ENCODE measurements around the gene PDGFB.
A peak's percentile ranks its signal among the peaks of the same experiment; 100 is the strongest.

Gene PDGFB

DNA sequence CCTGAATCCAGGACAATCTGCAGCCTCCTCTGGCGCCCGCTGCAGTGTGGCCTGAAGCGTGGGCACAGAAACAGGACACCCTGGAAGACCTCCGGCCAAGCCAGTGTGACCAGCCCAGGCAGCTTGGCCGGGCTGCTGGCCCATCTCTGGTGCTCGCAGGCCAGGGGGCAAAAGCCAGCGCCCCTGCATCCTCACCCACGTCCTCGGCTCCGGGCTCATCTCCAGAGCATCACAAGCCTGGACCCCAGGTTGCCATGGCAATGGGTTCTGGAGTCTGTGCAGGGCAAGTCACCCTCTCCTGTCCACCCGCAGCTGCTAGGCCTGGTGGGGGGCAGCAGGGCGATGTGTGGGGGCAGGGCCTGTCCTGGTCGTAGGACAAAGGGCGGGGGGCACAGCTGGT lies 9.3 kb upstream of the PDGFB start:
- peaks cover 11% of the 10 kb centered on the region for H3K4me1 Mint-ChIP-seq
- DNase-seq (ENCODE audit: low spot score in 2 of 2) (no peak), ATAC-seq (ENCODE audit: low read depth) (no peak)
- no peaks in the 10 kb centered on the region for H3K36me3 Mint-ChIP-seq
- H3K27ac Mint-ChIP-seq = no peak overlapping the region
- peaks cover 34% of the 10 kb centered on the region for H3K27me3 Mint-ChIP-seq
- no peaks in the 10 kb centered on the region for H3K9me3 Mint-ChIP-seq
- H3K4me3 Mint-ChIP-seq = no peak overlapping the region

- no peak overlapping the region for H3K4me3 Mint-ChIP-seq
- no peaks in the 10 kb centered on the region for H3K36me3 Mint-ChIP-seq
- no peak overlapping the region for H3K27ac Mint-ChIP-seq
- no peaks in the 10 kb centered on the region for H3K9me3 Mint-ChIP-seq
- peaks cover 11% of the 10 kb centered on the region for H3K4me1 Mint-ChIP-seq
- DNase-seq (ENCODE audit: low spot score in 2 of 2) = no peak
- no peak for ATAC-seq (ENCODE audit: low read depth)
- H3K27me3 Mint-ChIP-seq = peaks cover 35% of the 10 kb centered on the region
Measured at GRCh38 chr22:39253435-39254070, 8.8 kb upstream of the PDGFB start.

- H3K4me3 Mint-ChIP-seq = no peak overlapping the region
- no peaks in the 10 kb centered on the region for H3K9me3 Mint-ChIP-seq
- H3K27me3 Mint-ChIP-seq = peaks cover 38% of the 10 kb centered on the region
- H3K36me3 Mint-ChIP-seq = no peaks in the 10 kb centered on the region
- H3K4me1 Mint-ChIP-seq = peaks cover 11% of the 10 kb centered on the region
- DNase-seq (ENCODE audit: low spot score in 2 of 2) (no peak), ATAC-seq (ENCODE audit: low read depth) (no peak)
- H3K27ac Mint-ChIP-seq = no peak overlapping the region
Measured at GRCh38 chr22:39252461-39253434, 8.0 kb upstream of the PDGFB start.

DNA sequence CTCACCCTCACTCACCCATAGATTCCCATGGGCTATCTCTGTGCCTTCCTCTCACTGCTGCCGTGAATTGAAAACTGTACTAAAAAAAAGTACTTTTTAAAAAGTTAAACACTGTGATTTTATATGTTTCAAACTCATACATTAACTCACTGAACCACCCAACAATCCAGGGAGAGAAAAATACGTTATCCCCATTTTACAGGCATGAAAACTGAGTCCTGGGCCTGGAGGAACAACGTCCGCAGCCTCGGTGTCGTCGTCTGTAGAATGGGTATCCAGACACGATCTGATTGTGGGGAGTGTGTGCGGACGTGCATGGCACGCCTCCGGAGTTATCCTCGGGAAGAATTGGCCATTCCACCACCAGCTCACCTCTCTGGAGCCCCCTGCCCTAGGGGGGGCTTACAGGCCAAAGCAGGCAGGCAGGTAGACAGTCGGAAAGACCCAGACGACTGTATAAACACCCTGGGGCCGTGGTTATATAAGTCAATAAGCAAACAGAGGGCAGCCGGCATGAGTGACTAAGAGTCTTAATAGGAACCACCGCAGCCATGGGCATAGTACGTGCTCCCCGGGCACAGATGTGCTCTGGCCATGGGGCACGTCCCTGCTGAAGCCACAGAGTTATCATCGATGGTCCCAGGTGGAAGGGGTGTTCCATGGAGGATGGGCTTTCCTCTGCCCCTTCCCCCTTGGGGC lies 7.1 kb upstream of the PDGFB start:
- Mint-ChIP-seq H3K9me3 (no peaks in the 10 kb centered on the region), H3K27ac (no peak overlapping the region), H3K27me3 (peaks cover 43% of the 10 kb centered on the region), H3K4me3 (no peak overlapping the region), H3K36me3 (no peaks in the 10 kb centered on the region), H3K4me1 (peaks cover 16% of the 10 kb centered on the region)
- DNase-seq (ENCODE audit: low spot score in 2 of 2) (no peak), ATAC-seq (ENCODE audit: low read depth) (no peak)

DNA sequence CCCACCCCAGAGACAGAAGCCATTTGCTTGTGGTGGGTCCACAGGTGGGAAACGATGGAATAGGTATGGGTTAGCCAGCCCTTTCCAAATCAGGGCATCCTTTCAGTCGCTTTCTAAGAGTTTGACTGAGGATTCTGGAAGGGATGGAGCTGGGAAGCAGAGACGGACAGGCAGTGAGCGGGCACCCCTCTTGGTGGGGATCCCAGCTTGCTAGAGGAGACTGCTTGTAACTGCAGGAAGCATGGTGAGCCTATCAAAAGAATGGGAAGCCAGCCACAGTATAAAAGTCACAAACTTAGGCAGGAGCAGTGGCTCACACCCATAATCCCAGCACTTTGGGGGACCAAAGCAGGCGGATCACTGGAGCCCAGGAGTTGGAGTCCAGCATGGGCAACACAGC lies 6.1 kb upstream of the PDGFB start:
- no peak for DNase-seq (ENCODE audit: low spot score in 2 of 2)
- Mint-ChIP-seq H3K36me3 (no peaks in the 10 kb centered on the region), H3K4me3 (no peak overlapping the region), H3K27me3 (peaks cover 47% of the 10 kb centered on the region), H3K9me3 (no peaks in the 10 kb centered on the region), H3K4me1 (peaks cover 17% of the 10 kb centered on the region), H3K27ac (no peak overlapping the region)
- ATAC-seq (ENCODE audit: low read depth) = no peak

DNA sequence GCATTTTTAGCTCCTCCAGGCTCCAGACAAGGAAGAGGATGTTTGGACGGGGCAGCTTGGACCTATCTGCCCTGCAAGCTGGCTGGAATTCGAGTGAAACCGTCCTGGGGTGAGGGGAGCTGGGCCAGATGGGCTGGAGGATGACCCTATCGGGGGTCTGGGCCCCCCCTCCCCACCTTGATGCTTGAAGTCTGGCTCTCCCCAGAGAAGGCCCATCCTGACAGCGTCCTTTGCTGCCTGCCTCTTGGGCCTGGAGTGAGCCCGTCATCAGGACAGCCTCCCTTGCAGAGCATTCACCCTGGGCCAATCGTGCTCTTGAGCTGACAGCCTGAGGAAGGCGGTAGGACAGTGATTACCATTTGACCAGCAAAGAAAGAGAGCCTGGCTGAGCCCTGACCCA lies 5.3 kb upstream of the PDGFB start:
- H3K4me1 Mint-ChIP-seq = peaks cover 19% of the 10 kb centered on the region
- peaks cover 47% of the 10 kb centered on the region for H3K27me3 Mint-ChIP-seq
- no peaks in the 10 kb centered on the region for H3K36me3 Mint-ChIP-seq
- no peak overlapping the region for H3K27ac Mint-ChIP-seq
- DNase-seq (ENCODE audit: low spot score in 2 of 2) = no peak
- no peaks in the 10 kb centered on the region for H3K9me3 Mint-ChIP-seq
- ATAC-seq (ENCODE audit: low read depth) = no peak
- H3K4me3 Mint-ChIP-seq = no peak overlapping the region

DNA sequence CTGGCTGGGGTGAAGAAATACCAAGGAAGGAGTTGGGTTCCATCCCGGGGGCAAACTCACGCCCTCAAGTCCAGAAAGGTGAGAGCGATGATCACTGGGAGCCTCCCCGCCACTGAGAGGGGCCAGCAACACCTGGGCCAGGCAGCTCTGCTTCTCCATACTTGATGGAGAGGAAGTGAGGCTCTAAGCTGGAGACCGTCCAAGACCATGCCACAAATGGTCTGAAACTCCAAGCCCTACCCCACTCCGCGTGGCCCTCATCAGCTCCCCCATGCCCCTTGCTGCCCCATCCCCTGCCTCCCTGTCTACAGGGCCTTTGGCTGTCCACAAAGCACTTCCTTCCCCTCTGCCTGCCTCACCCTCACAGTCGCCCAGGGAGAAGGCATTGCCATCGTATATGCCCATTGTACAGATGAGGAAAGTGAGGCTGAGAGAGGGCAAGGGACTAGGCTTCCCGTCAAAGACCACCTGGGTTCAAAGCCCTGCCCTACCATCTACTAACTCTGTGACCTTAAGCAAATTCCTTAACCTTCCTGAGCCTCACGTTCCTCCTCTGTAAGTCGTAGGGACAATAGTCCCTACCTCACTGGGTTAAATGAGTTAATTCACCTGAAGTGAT lies 4.4 kb upstream of the PDGFB start:
- H3K27ac Mint-ChIP-seq = no peak overlapping the region
- H3K9me3 Mint-ChIP-seq = no peaks in the 10 kb centered on the region
- no peak for DNase-seq (ENCODE audit: low spot score in 2 of 2)
- H3K4me1 Mint-ChIP-seq = peaks cover 15% of the 10 kb centered on the region
- no peak overlapping the region for H3K4me3 Mint-ChIP-seq
- H3K27me3 Mint-ChIP-seq = peaks cover 44% of the 10 kb centered on the region
- ATAC-seq (ENCODE audit: low read depth) = no peak
- no peaks in the 10 kb centered on the region for H3K36me3 Mint-ChIP-seq

DNA sequence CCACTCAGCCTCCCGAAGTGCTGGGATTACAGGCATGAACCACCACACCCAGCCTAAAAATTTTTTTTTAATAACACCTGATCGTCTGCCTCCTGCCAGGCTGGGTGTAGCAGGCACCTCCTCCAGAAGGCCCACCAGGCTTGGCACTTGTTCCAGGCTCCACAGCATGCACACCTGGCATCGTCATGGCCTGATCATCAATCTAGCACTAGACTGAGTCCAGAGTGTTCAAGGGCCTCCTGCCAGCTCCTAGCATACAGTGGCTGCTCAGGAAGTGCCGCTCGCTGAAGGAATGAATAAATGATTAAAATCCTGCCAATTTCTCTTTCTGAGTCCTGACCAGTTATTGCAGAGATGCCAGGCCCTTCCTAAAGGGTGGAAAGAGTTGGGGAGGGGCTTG lies 3.5 kb upstream of the PDGFB start:
- ATAC-seq (ENCODE audit: low read depth) = no peak
- H3K27me3 Mint-ChIP-seq = peaks cover 44% of the 10 kb centered on the region
- no peaks in the 10 kb centered on the region for H3K36me3 Mint-ChIP-seq
- H3K4me1 Mint-ChIP-seq = peaks cover 18% of the 10 kb centered on the region
- no peak overlapping the region for H3K4me3 Mint-ChIP-seq
- H3K9me3 Mint-ChIP-seq = no peaks in the 10 kb centered on the region
- no peak for DNase-seq (ENCODE audit: low spot score in 2 of 2)
- H3K27ac Mint-ChIP-seq = no peak overlapping the region

- DNase-seq (ENCODE audit: low spot score in 2 of 2) (no peak), ATAC-seq (ENCODE audit: low read depth) (peak; percentile 81)
- no peak overlapping the region for H3K4me3 Mint-ChIP-seq
- peaks cover 20% of the 10 kb centered on the region for H3K4me1 Mint-ChIP-seq
- H3K27ac Mint-ChIP-seq = no peak overlapping the region
- no peaks in the 10 kb centered on the region for H3K36me3 Mint-ChIP-seq
- H3K9me3 Mint-ChIP-seq = no peaks in the 10 kb centered on the region
- H3K27me3 Mint-ChIP-seq = peaks cover 42% of the 10 kb centered on the region
Measured at GRCh38 chr22:39247361-39247760, 2.6 kb upstream of the PDGFB start.

GRCh38 chr22:39246690-39247332 lies 2.0 kb upstream of the PDGFB start:
- Mint-ChIP-seq H3K9me3 (no peaks in the 10 kb centered on the region), H3K4me3 (no peak overlapping the region), H3K27me3 (peaks cover 41% of the 10 kb centered on the region), H3K36me3 (no peaks in the 10 kb centered on the region), H3K27ac (no peak overlapping the region), H3K4me1 (peaks cover 20% of the 10 kb centered on the region)
- DNase-seq (ENCODE audit: low spot score in 2 of 2) = no peak
- ATAC-seq (ENCODE audit: low read depth) = no peak

GRCh38 chr22:39246217-39246616 lies 1.4 kb upstream of the PDGFB start:
- Mint-ChIP-seq H3K27ac (no peak overlapping the region), H3K9me3 (no peaks in the 10 kb centered on the region), H3K27me3 (peaks cover 43% of the 10 kb centered on the region), H3K4me3 (no peak overlapping the region), H3K36me3 (no peaks in the 10 kb centered on the region), H3K4me1 (peaks cover 26% of the 10 kb centered on the region)
- DNase-seq (ENCODE audit: low spot score in 2 of 2) = no peak
- no peak for ATAC-seq (ENCODE audit: low read depth)

- Mint-ChIP-seq H3K27me3 (peaks cover 41% of the 10 kb centered on the region), H3K36me3 (no peaks in the 10 kb centered on the region), H3K4me3 (peak overlapping the region; percentile 69), H3K9me3 (no peaks in the 10 kb centered on the region), H3K4me1 (peaks cover 30% of the 10 kb centered on the region), H3K27ac (no peak overlapping the region)
- ATAC-seq (ENCODE audit: low read depth) (no peak), DNase-seq (ENCODE audit: low spot score in 2 of 2) (no peak)
Measured at GRCh38 chr22:39245130-39246039, 603 bp upstream of the PDGFB start.

- Mint-ChIP-seq H3K4me3 (no peak overlapping the region), H3K36me3 (no peaks in the 10 kb centered on the region), H3K27me3 (peaks cover 34% of the 10 kb centered on the region), H3K27ac (no peak overlapping the region), H3K4me1 (peaks cover 26% of the 10 kb centered on the region), H3K9me3 (no peaks in the 10 kb centered on the region)
- no peak for DNase-seq (ENCODE audit: low spot score in 2 of 2)
- no peak for ATAC-seq (ENCODE audit: low read depth)
Measured at GRCh38 chr22:39244136-39244495, 666 bp downstream of the PDGFB start.
